ENCODE data around the gene E4F1. TPM values are rescaled to one million over a fixed set of nuclear protein-coding genes. Genes with fewer than 3 reads are reported as not detected.

E4F1 gene
- total RNA-seq, 1 experiment from 2014 or later = 41.6 TPM

DNA sequence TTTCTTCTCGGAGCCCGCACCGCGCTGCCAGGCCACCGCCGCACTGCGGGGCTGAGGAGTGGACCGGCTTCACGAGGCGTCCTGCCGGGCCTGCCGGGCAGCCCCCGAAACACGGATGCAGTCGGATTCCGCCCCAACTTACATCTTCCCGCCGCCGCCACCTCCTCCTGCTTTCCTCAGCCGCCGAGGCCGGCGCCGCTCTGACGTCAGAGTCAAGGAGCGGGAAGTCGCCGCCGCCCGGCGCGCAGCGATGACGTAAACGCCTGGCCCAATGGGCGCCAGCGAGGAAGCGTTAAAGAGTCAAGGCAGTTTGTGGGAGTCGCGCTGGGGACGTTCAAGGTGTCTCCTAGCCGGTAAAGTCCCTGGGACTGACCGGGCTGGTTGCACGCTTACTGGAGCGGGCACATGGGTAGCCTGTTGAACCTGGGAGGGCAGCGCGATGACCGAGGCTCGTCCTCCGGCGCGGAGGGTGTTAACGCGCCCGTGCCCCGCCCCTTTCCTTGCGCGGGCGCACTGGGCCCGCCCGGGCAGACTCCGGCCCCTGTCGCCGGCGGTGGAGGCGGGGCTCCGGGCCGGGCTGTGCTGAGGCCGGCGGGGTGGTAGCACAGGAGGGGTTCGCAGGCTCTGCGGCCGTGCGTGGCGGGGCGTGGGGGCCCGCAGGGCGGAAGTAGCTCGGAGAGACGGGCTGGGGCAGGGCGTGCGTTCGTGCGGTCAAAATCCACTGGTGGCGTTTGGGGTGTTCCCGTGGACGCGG lies 44.7 kb downstream of the E4F1 start, which contains the start of gene RNPS1:
Gene RNPS1, minus strand, starts transcription at position 214 of the 754 bp plus-strand sequence. CDS start 3,483 bp downstream, outside the sequence.
- no TSS peak for BruUV-seq (replicated peaks)
- ChIA-PET CTCF (interaction anchor here (0.6 kb wide), 2 partner anchors 70 to 252 kb away, joined by 3 to 4 read pairs; no protein-coding TSS in a partner anchor), POLR2A (ENCODE audit: low non-redundant PET) (no interaction called here)
- no peaks in the 10 kb centered on the region for H3K27me3 ChIP-seq (replicated peaks; ENCODE audit: insufficient read depth, low read depth, low read length, poor library complexity)
- H3K4me1 ChIP-seq (ENCODE audit: insufficient read depth, low read length, poor library complexity, severe bottlenecking) = peaks cover 13% of the 10 kb centered on the region
- no peak for TF ChIP-seq CTCF (conservative IDR thresholded peaks at IDR 0.05; ENCODE audit: low read depth, low read length)
- TF ChIP-seq EZH2 (IDR thresholded peaks at IDR 0.05; ENCODE audit: borderline replicate concordance, low read depth, low read length, poor library complexity, severe bottlenecking) = no peak
- DNase-seq (ENCODE audit: low spot score) = peak; percentile 97
- intact Hi-C loops (cut with micrococcal nuclease; ENCODE audit: unreplicated experiment) = loop anchor here (10.0 kb wide), 1 partner anchor 237 kb away; no protein-coding TSS in a partner anchor
- peak within 1 kb of the TSS; percentile 96 for H3K27ac ChIP-seq (ENCODE audit: low read depth, low read length, poor library complexity, severe bottlenecking)
- peak within 1 kb of the TSS; percentile 76 for H3K4me3 ChIP-seq (ENCODE audit: low read depth, low read length, poor library complexity, severe bottlenecking)
- H3K36me3 ChIP-seq (ENCODE audit: insufficient read depth, low read length, poor library complexity, severe bottlenecking) = peaks cover 29% of the 10 kb centered on the region
- H3K9me3 ChIP-seq (ENCODE audit: low read depth, low read length, poor library complexity, severe bottlenecking) = no peaks in the 10 kb centered on the region

- intact Hi-C loops (cut with micrococcal nuclease; ENCODE audit: unreplicated experiment) = no loop called here
- POLR2A ChIA-PET (ENCODE audit: low non-redundant PET) = no interaction called here
- peaks cover 13% of the 10 kb centered on the region for H3K4me1 ChIP-seq (ENCODE audit: insufficient read depth, low read length, poor library complexity, severe bottlenecking)
- peaks cover 11% of the 10 kb centered on the region for H3K36me3 ChIP-seq (ENCODE audit: insufficient read depth, low read length, poor library complexity, severe bottlenecking)
- no peak overlapping the region for H3K27ac ChIP-seq (ENCODE audit: low read depth, low read length, poor library complexity, severe bottlenecking)
- no TSS peak for BruUV-seq (replicated peaks)
- no peak for DNase-seq (ENCODE audit: low spot score)
- CTCF ChIA-PET = no interaction called here
- no peaks in the 10 kb centered on the region for H3K27me3 ChIP-seq (replicated peaks; ENCODE audit: insufficient read depth, low read depth, low read length, poor library complexity)
- no peak for TF ChIP-seq EZH2 (IDR thresholded peaks at IDR 0.05; ENCODE audit: borderline replicate concordance, low read depth, low read length, poor library complexity, severe bottlenecking)
- no peak for TF ChIP-seq CTCF (conservative IDR thresholded peaks at IDR 0.05; ENCODE audit: low read depth, low read length)
- H3K4me3 ChIP-seq (ENCODE audit: low read depth, low read length, poor library complexity, severe bottlenecking) = no peak overlapping the region
- H3K9me3 ChIP-seq (ENCODE audit: low read depth, low read length, poor library complexity, severe bottlenecking) = no peaks in the 10 kb centered on the region
Measured at GRCh38 chr16:2270070-2270462, 46.7 kb downstream of the E4F1 start.

GRCh38 chr16:2270588-2271470 lies 47.4 kb downstream of the E4F1 start:
- peaks cover 12% of the 10 kb centered on the region for H3K4me1 ChIP-seq (ENCODE audit: insufficient read depth, low read length, poor library complexity, severe bottlenecking)
- no peak overlapping the region for H3K27ac ChIP-seq (ENCODE audit: low read depth, low read length, poor library complexity, severe bottlenecking)
- ChIA-PET CTCF (no interaction called here), POLR2A (ENCODE audit: low non-redundant PET) (interaction anchor here (0.6 kb wide), 1 partner anchor 10 kb away, joined by 3 read pairs; no protein-coding TSS in a partner anchor)
- DNase-seq (ENCODE audit: low spot score) = no peak
- intact Hi-C loops (cut with micrococcal nuclease; ENCODE audit: unreplicated experiment) = no loop called here
- TF ChIP-seq CTCF (conservative IDR thresholded peaks at IDR 0.05; ENCODE audit: low read depth, low read length) (no peak), EZH2 (IDR thresholded peaks at IDR 0.05; ENCODE audit: borderline replicate concordance, low read depth, low read length, poor library complexity, severe bottlenecking) (no peak)
- no peaks in the 10 kb centered on the region for H3K9me3 ChIP-seq (ENCODE audit: low read depth, low read length, poor library complexity, severe bottlenecking)
- no peaks in the 10 kb centered on the region for H3K27me3 ChIP-seq (replicated peaks; ENCODE audit: insufficient read depth, low read depth, low read length, poor library complexity)
- no TSS peak for BruUV-seq (replicated peaks)
- no peak overlapping the region for H3K4me3 ChIP-seq (ENCODE audit: low read depth, low read length, poor library complexity, severe bottlenecking)
- H3K36me3 ChIP-seq (ENCODE audit: insufficient read depth, low read length, poor library complexity, severe bottlenecking) = peaks cover 3% of the 10 kb centered on the region
